HG02870 (cell line): ENCODE results near the gene CTTN.

Experiments
- ATAC-seq: cut with Tn5 transposase; IDR thresholded peaks from one replicate; pipeline ENCODE4 v1.9.1; 2021; ENCODE audit warnings: mild to moderate bottlenecking, moderate library complexity; ENCODE audit not compliant: unreplicated experiment

The CTTN gene

DNA sequence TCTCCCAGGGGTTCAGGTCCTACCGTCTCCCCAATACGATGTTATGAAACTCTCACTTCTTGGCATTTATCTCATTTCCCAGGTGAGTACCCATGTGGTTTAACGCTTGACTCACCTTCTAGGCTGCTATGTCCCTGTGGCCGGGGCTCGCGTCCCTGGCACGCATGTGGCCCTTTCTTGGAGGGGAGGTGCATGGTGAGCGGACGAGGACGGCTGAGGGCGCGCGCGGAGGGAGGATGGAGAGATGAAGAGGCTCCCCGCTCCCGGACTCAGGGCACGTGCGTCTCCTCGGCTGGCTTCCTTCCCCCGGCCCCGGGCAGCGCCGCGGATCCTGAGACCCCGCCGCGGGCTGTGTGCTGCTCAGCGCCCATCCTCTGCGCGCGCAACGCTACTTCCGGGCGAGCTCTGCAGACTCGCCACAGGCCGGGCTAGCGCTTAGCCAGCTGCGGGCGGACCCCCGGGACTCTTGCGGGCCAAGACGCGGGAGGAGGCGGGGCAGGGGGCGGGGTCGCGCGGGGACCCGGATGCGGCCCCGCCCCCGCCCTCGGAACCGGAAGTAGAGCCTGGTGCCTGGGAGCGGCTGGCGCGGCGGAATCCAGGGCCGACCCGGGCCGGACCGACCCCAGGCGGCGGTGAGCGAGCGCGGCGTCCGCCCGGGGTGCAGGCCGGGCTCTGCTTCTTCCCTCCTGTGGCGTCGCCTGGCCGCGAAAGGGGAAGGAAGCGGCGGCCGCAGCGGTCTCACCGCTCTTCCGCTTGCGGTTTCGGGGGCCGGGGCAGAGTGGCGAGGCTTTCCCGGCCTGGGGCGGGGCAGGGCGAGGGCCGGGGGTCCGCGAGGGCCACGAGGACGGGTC lies at the start of gene CTTN:
Gene CTTN, plus strand, starts transcription at position 547 of the 851 bp plus-strand sequence. CDS start 8,769 bp downstream, outside the sequence.
- ATAC-seq: no peak

DNA sequence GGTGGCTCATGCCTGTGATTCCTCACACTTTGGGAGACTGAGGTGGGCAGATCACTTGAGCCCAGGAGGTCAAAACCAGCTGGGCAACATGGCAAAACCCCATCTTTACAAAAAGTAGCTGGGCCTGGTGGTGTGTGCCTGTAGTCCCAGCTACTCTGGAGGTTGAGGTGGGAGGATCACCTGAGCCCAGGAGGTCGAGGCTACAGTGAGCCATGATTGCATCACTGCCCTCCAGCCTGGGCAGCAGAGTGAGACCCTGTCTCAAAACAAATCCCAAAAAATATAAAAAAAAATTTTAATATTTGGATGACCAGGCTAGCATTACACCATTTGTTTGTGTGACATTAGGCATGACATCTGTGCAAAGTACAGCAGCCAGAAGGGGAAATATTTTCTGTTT lies 49.7 kb upstream of the CTTN start:
- ATAC-seq: no peak

DNA sequence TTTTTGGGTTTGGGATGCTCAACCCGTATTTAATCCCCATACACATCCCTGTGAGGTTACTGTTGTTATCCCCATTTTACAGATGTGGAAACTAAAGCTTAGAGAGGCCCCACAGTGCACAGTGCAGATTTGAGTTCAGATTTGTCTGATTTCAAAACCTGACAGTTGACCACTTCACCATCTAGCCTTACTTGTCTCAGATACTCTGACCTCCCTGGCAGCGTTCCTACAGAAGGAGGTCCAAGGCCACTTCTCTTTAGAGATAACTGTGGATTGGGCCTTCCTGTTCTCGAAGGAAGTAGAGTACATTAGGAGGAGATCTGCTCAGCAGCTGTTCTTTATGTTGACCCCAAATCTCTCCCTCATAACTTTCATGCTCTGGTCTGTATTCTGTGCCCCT lies 46.7 kb upstream of the CTTN start:
- ATAC-seq: no peak

DNA sequence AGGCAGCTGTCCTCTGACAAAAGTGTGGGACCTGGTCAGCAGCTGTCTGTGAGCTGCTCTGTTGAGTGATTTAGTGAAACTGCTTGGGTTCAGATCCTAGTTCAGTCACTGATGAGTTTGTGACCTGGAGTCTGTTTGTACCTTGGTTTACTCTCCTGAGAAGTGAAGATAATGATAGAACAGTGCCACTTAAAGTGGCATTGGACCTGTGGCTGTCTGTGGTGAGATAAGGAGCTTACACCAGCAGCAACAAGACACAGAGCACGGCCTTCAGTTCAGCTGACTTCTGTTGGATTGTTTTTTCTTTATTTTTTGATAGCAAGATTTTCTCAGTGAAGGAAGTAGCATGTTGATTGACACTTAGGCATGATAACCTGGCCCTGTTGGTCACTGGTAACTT lies 46.2 kb upstream of the CTTN start:
- ATAC-seq: no peak

DNA sequence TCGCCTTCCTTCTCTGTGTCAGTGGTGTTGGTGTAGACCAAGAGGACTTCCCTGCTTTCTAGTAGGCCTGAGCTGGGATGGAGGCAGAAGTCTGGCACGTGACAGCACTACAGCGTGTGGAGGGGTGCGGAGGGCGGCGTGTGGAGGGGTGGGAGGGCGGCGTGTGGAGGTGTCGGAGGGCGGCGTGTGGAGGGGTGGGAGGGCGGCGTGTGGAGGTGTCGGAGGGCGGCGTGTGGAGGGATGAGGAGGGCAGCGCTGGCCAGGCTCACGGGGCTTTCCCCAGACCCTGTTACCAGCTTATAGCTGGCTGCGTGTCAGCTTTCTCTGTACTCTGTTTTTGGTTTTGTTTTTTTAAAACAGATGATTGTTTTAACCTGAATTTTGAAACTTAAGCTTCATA lies 45.7 kb upstream of the CTTN start:
- ATAC-seq: no peak

DNA sequence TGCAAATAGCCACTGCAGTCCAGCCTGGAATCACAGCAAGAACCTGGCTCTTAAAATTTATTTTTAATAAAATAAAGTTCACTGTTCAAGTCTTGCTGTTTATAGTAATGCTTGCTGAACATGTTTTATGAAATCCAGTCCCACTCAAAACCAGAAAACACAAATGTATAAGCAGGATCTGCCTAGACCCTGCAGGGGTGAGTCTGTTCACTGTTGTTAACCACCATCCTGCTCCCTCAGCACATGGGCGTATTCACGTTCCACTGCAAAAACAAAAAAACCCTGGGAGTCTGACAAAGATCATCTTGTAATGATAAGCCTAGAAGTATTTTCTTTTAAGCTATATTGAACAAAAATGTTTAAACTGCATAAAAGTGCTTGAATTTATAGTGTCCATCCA lies 45.0 kb upstream of the CTTN start:
- no peak for ATAC-seq

DNA sequence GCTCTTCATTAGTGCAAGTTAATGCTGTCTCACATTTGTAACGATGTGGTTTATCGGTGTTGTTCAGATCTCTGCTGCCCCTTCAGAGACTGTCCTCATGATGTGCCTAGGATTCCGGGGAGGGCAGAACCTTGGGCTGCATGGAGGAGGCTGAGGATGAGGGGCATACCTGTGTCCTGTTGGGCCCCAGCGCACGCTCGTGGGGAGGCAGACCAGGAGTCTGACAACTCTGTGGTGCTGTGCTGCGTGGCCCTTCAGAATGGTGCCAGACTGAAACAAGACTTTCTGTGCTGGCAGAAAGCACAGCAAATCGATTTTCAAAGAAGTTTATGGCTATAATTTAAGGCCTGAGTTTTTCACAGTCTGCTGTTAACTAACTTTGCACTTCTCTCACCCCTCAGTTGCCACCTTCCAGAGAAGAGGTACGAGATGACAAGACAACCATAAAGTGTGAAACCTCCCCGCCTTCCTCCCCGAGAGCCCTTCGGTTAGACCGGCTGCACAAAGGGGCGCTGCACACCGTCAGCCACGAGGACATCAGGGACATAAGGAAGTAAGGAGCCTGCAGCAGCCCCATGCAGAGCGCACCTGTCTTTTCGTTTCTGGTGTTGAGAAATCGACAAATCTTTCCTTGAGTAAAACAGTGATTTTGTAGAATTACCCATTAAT lies 44.3 kb upstream of the CTTN start:
- ATAC-seq: no peak

DNA sequence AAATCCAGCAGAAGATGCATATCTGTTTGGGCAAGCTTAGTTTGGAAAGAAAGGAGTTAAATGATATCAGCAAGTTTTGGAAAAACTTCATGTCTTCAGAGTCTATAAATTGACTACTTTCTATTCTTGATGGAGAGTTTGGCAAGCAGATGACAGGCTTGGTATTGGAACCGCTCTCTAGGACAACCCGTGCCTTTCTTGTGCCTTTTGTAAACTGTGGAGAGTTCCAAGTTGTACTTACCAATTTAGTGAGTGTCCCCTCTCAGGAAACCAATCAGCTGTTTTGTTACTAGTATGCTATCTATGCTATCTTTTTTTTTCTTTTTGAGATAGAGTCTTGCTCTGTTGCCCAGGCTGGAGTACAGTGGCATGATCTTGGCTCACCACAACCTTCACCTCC lies 43.7 kb upstream of the CTTN start:
- no peak for ATAC-seq

DNA sequence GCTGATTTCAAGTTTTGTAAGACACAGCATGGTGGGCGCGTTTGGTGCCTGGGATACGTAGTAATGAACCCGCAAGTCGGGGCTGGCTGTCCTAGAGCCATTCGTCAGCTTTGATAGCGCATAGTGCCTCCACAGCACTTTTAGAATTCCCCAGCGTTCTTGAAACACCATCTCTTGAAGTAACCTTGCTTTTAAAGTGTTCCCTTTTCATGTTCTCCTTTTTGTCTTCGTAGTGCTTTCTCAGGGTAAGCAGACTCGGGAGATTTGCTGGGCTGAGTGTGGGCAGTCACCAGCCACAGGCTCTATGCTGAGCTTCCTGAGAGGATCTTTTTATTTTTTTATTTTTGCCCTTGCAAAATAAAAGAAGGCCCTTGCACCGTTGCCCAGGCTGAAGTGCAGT lies 39.6 kb upstream of the CTTN start:
- no peak for ATAC-seq

DNA sequence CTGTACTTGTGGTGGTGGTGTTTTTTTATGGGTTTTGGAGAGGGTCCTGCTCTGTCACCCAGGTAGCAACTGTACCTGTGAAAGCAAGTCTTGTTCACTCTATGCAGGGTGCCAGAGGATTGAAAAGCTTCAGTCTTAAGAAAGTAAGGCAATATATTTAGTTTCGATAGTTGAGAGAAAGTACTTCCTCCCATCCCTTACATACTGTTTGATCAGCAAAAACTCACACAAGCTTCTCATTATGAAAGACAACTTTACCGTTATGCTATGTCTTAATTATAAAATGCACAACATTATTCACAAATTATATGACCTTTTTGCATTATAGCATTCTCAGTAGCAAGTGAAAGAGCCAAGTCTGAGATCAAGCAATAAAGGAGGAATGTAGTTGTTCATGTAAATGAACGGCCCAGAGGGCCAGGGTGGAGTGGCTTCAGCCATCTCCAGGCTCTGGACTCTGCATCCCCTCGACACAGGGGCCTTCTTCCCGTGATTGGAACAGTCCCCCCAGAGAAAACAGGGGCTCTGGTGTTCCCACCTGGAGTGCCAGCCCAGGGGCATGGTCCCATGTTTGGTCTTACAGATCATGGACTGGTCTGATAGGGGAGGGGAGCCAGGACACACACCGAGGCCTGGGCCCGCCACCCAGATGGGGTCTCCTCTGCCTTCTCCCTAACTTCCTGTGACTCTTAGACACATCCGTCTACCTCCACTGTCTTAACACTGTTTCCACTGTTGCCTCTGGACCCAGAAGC lies 38.7 kb upstream of the CTTN start:
- no peak for ATAC-seq

DNA sequence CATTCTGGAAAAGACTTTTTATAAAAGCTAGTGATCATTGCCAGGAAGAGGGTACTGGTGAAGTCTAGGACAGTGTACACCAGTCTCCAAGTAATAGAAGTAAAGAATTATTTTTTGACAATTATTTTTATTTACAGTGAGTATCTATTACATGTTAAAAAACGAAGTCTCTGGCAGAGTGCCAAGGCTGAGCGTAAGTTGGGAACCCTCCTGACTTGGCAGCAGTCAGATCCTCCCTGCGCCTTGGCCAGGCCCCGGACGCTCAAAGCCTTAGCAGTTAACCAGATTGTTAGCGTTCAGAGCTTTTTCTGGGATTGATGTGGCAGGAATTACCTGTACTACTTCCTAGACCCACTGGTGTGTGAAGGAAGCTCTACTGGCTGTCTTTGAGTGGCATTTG lies 38.1 kb upstream of the CTTN start:
- no peak for ATAC-seq

DNA sequence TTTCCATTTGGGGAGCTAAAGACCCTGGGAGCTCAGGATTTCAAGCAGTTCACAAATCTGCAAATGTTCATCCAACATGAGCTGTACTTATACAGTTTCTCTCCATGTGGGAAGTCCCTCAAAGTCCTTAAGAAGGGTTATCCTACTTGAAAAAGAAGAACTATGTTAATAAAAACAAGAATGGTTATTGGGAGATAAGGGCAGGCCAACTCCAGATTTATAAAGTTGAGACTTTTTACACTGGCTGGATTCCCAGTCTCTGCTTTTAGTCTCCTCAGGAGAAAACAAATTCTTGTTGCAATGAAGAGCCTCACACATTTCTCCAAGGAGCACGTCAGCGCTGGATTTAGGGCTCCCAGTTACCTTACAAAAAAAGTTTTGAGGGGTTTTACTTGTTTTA lies 34.2 kb upstream of the CTTN start:
- ATAC-seq: no peak

DNA sequence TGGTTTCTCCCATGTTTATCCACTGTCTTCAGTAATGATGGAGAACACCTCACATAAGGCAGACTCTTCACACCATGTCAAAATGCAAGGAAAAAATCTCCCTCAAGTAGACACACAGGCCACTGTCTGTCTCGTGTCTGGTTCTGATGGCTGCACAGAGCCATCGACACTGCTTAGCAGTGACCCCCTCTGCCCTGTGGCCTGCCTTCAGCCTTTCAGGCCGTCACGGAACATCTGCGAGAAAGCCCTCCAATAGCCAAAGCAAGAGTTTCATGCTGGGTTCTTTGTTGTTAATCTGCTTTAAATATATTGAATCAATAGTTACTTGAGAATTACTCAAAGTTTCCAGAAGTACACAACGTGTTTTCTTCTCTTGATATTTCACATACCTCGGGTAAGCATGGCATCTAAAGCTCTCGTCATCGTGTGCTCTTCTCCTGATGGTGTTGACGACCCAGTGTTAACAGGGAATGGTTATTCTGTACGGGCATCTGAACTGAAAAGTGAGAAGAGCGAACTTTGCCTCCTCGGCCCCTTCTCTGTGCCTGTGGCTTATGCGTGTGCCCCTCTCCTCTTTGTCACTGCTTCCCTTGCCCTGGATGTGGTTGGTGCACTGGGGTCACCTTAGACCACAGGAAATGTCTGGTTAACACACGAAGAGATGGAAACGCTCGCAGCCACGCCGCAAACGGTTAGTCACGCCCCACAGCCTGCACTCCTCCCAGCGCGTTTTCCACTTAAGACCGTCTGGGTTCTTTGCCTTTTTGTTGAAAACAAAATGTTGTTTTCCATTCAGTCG lies 33.4 kb upstream of the CTTN start:
- ATAC-seq: no peak

DNA sequence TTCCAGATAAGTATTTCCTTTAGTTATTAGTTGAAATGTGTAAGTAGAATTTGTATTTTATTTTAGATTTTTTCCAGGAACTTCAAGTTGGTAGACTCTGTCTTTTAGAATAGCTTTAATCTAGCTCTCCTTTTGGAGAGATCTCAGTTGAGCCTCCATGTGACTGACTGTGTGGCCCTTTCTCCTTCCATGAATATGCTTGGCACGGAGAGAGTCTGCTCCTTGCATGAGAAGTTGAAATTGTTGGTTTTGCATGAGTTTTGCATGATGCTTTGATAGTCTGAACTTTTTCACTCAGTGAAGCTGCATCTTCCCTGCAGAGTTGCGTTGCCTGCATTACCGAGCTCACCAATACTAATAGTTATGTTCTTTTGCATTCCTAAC lies 32.8 kb upstream of the CTTN start:
- no peak for ATAC-seq

DNA sequence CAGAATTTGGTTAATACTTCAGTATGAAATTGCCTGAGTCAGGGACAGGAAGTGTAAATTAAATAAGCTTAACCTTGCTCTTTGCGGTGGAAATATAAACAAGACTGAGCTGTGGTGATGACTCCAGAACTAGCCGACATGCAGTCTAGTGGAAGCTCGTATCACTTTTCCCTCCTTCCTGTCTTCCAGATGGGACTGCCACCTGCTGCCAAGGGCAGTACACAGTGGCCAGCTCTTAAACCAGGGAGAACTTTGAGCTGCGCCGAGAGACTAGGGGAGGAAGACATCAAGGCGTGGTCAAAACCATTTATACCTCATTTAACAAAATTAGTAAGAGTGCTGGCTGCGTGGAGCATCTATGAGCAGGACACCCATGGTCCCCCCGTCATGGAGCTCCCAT lies 31.3 kb upstream of the CTTN start:
- no peak for ATAC-seq

DNA sequence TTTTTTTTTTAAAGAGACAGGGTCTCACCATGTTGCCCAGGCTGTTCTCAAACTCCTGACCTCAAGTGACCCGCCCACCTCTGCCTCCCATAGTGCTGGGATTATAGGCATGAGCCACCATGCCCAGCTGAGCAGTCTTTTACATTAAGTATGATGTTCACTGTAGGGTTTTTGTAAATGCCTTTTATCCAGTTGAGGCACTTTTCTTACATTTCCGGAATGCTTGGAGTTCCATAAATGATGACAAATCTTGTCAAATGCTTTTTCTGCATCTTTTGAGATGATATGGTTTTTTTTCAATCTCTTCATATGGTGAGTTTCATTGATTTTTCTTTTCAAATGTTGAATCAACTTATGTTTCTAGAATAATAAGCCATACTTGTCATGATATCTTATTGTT lies 29.4 kb upstream of the CTTN start:
- ATAC-seq: no peak

DNA sequence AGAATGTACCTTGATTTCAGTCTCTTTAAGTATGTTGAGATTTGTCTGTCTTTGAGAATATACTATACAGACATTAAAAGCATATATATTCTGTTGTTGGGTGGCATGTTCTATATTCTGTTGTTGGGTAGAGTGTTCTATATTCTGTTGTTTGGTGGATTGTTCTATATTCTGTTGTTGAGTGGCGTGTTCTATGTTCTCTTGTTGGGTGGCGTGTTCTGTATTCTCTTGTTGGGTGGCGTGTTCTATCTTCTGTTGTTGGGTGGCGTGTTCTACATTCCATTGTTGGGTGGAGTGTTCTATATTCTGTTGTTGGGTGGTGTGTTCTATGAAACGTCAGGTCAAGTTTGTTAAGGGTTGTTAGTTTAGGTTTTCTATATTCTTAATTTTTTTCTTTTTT lies 27.1 kb upstream of the CTTN start:
- no peak for ATAC-seq

DNA sequence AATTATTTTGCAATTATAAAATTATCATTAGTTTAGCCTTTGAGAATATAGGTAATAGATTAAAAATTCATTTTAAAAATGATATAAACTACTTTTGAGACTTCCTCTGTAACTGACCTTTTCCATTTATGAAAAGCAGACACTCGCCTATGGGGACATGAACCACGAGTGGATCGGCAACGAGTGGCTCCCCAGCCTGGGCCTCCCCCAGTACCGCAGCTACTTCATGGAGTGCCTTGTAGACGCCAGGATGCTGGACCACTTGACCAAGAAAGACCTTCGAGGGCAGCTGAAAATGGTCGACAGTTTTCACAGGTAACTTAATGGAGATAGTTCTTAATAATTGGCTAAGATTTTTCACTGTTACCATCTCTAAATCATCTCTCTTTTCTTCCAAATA lies 26.3 kb upstream of the CTTN start:
- ATAC-seq: no peak

DNA sequence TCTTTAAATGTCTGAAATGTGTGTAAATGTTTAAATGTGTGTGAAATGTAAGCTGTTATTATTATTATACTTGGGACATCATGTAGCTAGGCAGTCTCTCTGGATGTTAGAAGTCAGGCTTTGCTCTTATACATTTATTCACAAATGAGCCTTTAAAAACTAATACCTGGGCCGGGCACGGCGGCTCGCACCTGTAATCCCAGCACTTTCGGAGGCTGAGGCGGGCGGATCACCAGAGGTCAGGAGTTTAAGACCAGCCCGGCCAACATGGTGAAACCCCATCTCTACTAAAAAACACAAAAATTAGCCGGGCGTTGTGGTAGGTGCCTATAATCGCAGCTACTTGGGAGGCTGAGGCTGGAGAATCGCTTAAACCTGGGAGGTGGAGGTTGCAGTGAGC lies 21.7 kb upstream of the CTTN start:
- no peak for ATAC-seq

DNA sequence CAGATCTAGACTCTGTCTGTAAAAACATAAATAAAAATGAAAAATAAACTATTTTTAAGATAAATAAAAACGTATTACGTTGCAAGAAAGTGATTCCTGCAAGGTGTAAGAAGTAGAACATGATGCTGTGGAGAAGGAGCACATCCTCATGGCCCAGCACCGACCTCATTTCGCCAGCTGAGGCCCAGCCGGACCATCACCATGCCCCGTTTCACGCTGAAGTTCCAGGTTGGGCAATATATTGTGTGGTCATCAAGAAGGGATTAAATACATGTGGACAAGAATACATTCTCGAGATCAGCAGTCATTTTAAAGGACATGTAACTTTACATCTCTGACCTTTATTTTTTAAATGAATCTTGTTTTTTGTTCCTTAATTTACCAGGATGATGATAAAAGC lies 20.7 kb upstream of the CTTN start:
- no peak for ATAC-seq

DNA sequence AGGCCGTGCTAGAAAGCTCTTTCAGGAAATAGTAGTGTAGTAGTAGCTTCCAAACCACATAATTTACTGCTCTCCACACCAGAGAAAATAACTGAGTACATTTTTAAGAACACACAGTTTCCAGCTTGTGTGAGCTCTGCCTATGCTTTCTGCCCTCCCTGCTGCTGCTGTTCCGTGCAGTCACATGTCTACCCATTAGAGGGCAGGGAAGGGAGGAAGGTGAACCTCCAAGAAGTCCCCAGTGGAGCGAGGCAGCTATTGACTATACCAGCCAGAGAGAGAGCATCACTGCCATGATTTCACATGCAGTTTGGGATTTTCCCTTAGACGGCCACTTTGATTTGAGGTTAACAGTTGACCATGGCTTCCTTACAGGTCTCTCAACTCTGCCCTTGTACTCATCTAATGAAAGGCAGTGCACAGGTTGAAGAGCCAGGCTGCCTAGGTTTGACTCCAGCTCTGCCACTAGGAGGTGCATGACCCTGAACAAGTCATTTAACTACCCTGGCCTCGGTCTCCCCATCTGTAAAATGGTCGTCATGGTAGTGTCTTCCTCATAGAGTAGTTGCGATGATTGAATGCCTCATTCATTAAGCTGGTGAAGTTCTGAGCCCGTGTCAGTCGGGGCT lies 19.7 kb upstream of the CTTN start:
- ATAC-seq: no peak
